Osteoblast (primary cell): ENCODE data around the gene NVL. TPM values are rescaled to one million over a fixed set of nuclear protein-coding genes. Genes with fewer than 3 reads are reported as not detected.

Source experiments
- DNase-seq: peaks from one replicate; pipeline ENCODE4 v3.0.0; 2011; ENCODE audit warnings: low spot score, mixed read lengths; ENCODE audit not compliant: insufficient read length; ENCODE audit errors: missing footprints
- H2AFZ ChIP-seq: 2 replicates; pipeline ENCODE4 v1.6.0; 2011; ENCODE audit warnings: mild to moderate bottlenecking, low read length
- H3K27ac ChIP-seq: 2 replicates; pipeline ENCODE4 v1.5.1; 2011; ENCODE audit warnings: mild to moderate bottlenecking, low read depth, low read length, moderate library complexity
- H3K27me3 ChIP-seq: 2 replicates; pipeline ENCODE4 v1.6.0; 2012; ENCODE audit warnings: mild to moderate bottlenecking, control low read depth, inconsistent platforms, low read length, moderate library complexity; ENCODE audit not compliant: insufficient read depth
- H3K36me3 ChIP-seq: 2 replicates; pipeline ENCODE4 v1.5.1; 2011; ENCODE audit warnings: mild to moderate bottlenecking, low read length, control low read depth, moderate library complexity; ENCODE audit not compliant: insufficient read depth
- H3K4me1 ChIP-seq: 2 replicates; pipeline ENCODE4 v1.5.1; 2011; ENCODE audit warnings: mild to moderate bottlenecking, low read length, control low read depth, moderate library complexity; ENCODE audit not compliant: insufficient read depth
- H3K4me2 ChIP-seq: 2 replicates; pipeline ENCODE4 v1.6.0; 2011; ENCODE audit warnings: mild to moderate bottlenecking, low read length; ENCODE audit not compliant: insufficient read depth
- H3K4me3 ChIP-seq: fragments of 200-600 bp; sonication (generic); 3 replicates; pipeline ENCODE4 v1.5.1; 2012; ENCODE audit warnings: mild to moderate bottlenecking, low read length, inconsistent platforms; ENCODE audit not compliant: insufficient read depth
- H3K79me2 ChIP-seq: 2 replicates; pipeline ENCODE4 v1.6.0; 2012; ENCODE audit warnings: mild to moderate bottlenecking, low read length, control low read depth, inconsistent platforms; ENCODE audit not compliant: insufficient read depth
- H3K9me3 ChIP-seq: 2 replicates; pipeline ENCODE4 v1.5.1; 2011; ENCODE audit warnings: low read depth, low read length, control low read depth
- H4K20me1 ChIP-seq: 2 replicates; pipeline ENCODE4 v1.6.0; 2012; ENCODE audit warnings: mild to moderate bottlenecking, low read length, control low read depth; ENCODE audit not compliant: insufficient read depth
- CTCF ChIP-seq: IDR thresholded peaks from 2 replicates; pipeline ENCODE4 v1.5.1; 2011; ENCODE audit warnings: mild to moderate bottlenecking, low read depth, low read length, moderate library complexity; ENCODE audit errors: extremely low read depth
- total RNA-seq: library from RNA; depleted of rRNA; stranded (reverse); fragments of >200 nt; gene quantifications from 2 replicates; pipeline ENCODE4 v1.2.3, GENCODE V29; 2012

The NVL gene
- 20.6 and 23.9 TPM in 2 replicates for total RNA-seq

DNA sequence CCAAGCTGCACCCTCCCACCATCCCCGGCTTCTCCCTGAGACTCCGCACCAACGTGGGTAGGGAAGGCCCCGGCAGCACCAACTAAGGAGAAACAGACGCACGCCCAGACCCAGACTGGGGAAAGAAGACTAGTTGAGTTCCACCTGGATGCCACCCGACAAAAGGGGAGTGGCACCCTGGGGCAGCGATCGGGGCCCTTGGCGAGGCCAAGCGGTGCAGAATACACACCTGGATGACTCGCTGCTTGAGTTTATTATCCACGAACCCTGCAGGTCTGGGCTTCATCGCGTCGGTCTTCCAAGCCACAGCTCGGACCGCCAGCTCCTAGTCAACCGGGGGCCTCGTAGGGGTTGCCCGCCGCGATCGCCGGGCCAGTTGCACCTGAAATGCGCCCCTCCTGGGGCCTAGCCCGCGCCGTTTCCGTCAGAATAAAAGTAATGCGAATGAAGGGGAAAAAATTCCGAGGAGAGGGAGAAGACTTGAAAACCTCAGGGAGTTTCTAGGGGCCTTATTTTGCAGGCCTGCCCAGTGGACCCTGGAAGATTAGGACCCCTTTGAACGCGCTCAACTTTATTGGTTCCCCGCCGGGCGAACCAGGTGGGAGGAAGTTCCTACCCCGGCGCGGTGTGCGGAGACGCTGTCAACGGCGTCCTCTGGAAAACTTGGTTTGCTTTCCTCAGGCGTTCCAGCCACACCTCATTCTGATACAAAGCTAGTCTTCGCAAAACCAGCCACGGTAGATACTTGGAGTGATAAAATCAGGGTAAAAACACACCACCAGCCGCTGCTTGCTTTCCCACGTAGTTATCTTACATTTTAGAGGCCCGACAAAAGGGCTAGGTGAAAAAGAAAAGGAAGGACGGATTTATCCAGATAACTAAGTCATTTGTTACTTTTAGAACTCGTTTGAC is at the start of gene NVL:
Gene NVL, minus strand, starts transcription at position 331 of the 912 bp plus-strand sequence. Its CDS starts 45 bp downstream, at position 286.
- no peaks in the 10 kb centered on the region for H3K27me3 ChIP-seq
- H3K36me3 ChIP-seq: no peaks in the 10 kb centered on the region
- H3K4me3 ChIP-seq: peak within 1 kb of the TSS; percentile 97
- no peak for TF ChIP-seq CTCF
- DNase-seq: peak; percentile 93
- H3K4me2 ChIP-seq: peak within 1 kb of the TSS; percentile 93
- peaks cover 32% of the 10 kb centered on the region for H3K4me1 ChIP-seq
- peak within 1 kb of the TSS; percentile 97 for H3K27ac ChIP-seq
- no peaks in the 10 kb centered on the region for H3K9me3 ChIP-seq
- H2AFZ ChIP-seq: peak within 1 kb of the TSS; percentile 95
- H4K20me1 ChIP-seq: peaks cover 2% of the 10 kb centered on the region
- H3K79me2 ChIP-seq: peaks cover 46% of the 10 kb centered on the region

DNA sequence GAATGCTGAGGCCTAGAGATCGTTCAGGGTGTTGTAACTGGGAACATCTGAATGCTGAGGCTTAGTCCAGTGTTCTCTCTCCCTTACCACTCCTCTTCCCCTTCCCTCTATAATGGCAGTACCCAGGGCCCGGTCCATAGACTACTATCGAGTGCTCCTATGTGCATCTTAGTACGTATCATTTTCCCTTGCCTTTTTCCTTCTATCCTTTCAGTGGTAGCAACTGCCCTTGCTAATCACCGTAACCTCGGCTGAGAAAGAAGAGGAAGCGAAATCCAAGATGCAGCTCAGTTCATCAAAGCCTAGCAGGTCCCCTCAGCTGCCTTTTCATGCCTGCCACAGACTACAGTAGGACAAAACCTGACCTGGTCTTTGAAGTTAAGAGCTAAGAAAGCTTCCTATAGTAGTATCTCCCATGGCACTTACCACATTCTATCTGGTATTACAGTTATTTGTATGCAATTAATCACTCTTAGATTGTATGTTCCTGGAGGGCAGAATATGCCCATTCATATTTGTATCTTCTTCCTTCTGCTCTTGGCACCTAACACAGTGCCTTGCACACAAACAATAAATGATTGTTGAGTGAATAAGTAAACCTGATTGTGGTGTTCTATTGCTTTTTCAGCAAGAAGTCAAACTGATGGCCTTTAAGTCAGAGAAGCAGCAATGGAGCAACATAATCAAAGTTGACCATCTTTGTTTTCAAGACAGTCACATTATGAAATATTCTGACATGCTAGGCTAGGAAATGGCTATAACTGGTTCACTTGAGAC is 49.1 kb upstream of the NVL start:
- no peak overlapping the region for H3K27ac ChIP-seq
- H2AFZ ChIP-seq: no peak overlapping the region

GRCh38 chr1:224377676-224378006 is 47.7 kb upstream of the NVL start:
- no peak for DNase-seq
- peaks cover 8% of the 10 kb centered on the region for H3K79me2 ChIP-seq
- TF ChIP-seq CTCF: no peak
- peaks cover 16% of the 10 kb centered on the region for H3K36me3 ChIP-seq
- peaks cover 25% of the 10 kb centered on the region for H3K4me1 ChIP-seq
- H3K4me3 ChIP-seq: no peak overlapping the region
- no peak overlapping the region for H2AFZ ChIP-seq
- no peak overlapping the region for H3K4me2 ChIP-seq
- no peaks in the 10 kb centered on the region for H3K9me3 ChIP-seq
- H3K27ac ChIP-seq: no peak overlapping the region
- H3K27me3 ChIP-seq: no peaks in the 10 kb centered on the region
- peaks cover 9% of the 10 kb centered on the region for H4K20me1 ChIP-seq

More for the DNA sequence above, 49.1 kb upstream of the NVL start:
- Histone ChIP-seq H3K4me1 (peaks cover 25% of the 10 kb centered on the region), H3K36me3 (peaks cover 11% of the 10 kb centered on the region), H3K9me3 (no peaks in the 10 kb centered on the region), H3K4me2 (no peak overlapping the region), H3K27me3 (no peaks in the 10 kb centered on the region), H4K20me1 (peaks cover 9% of the 10 kb centered on the region), H3K4me3 (no peak overlapping the region), H3K79me2 (peaks cover 5% of the 10 kb centered on the region)
- no peak for DNase-seq
- TF ChIP-seq CTCF: no peak

- TF ChIP-seq CTCF: no peak
- Histone ChIP-seq H4K20me1 (peaks cover 9% of the 10 kb centered on the region), H3K36me3 (peaks cover 38% of the 10 kb centered on the region)
Observed at GRCh38 chr1:224375059-224375458, 45.1 kb upstream of the NVL start.

More at GRCh38 chr1:224375059-224375458, 45.1 kb upstream of the NVL start:
- Histone ChIP-seq H3K27ac (no peak overlapping the region), H3K4me1 (peaks cover 25% of the 10 kb centered on the region), H2AFZ (no peak overlapping the region), H3K27me3 (no peaks in the 10 kb centered on the region), H3K9me3 (no peaks in the 10 kb centered on the region), H3K4me2 (no peak overlapping the region), H3K4me3 (no peak overlapping the region), H3K79me2 (peaks cover 11% of the 10 kb centered on the region)
- DNase-seq: no peak
